GM18870 (cell line): Measurements from ENCODE around the gene ZNHIT6.
"Not testable (repeated sequence)": the region's sequence is repeated elsewhere in the genome, so short reads cannot be mapped to it uniquely, and the experiment has no call there.

Source experiments
- ATAC-seq: cut with Tn5 transposase; IDR thresholded peaks from one replicate; pipeline ENCODE4 v1.9.1; 2021; ENCODE audit warnings: moderate library complexity; ENCODE audit not compliant: unreplicated experiment

The ZNHIT6 gene

DNA sequence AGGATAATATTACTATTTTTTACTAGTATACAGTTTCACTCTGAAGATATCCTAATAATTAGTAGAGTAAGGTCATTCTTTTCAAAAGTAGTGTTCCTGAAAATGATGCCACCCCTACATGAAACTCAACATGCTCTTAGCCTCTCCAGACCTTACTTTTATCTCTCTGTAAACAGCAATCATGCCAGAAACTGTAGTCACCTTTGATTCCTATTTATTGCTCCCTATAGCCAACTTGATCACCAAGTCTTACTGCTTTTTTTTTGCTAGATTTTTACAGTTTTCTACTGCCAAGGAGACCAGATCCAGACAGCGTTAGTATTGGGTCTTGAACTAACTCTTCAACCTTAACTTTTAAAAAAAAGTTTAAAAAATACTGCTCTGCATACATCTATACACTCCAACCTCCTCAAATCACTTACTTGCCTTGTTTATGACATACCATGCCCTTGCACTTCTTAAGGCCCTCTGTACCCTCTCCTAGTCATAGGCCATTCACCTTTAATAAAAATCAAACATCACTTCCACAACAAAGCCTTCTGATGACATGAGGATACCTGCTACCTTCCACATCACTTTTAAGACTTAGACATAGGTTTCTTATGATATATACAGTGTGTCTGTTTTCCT is 36.1 kb downstream of the ZNHIT6 start:
- ATAC-seq = no peak

DNA sequence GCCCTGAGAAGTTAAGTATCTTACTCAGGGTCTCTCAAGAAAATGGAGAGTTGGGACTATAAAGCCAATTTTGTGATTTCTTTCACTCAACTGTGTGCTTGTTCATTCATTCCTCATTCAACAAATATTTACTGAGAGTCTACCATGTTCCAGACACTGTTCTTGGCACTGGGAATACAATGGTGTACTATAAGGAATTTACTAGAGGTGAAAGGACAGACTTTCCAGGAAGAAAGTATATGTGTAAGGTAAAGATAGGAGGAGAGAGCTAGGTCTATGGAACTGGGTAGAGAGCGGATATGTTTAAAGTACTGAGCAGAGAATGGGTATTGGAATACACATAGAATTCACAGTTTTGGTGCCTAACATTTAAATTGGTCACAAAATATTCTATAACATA is 42.3 kb downstream of the ZNHIT6 start:
- no peak for ATAC-seq

DNA sequence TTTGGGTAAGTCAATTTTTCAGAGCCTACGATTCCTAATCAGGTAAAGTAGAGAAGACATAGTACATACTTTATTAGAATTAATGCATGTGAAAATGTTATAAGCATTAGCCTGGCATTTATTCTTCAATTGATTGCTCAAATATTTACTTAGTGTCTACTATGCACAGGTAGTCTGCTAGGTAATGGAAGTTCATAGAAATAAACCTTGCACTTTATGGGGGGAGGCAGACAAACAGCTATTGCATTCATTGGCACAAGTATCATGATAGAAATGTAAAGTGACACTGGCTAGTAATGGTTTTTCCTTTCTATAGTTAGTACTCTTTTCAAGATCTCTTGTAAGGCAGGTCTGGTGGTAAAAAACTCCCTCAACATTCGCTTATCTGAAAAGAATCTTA is 44.9 kb downstream of the ZNHIT6 start:
- ATAC-seq = no peak

DNA sequence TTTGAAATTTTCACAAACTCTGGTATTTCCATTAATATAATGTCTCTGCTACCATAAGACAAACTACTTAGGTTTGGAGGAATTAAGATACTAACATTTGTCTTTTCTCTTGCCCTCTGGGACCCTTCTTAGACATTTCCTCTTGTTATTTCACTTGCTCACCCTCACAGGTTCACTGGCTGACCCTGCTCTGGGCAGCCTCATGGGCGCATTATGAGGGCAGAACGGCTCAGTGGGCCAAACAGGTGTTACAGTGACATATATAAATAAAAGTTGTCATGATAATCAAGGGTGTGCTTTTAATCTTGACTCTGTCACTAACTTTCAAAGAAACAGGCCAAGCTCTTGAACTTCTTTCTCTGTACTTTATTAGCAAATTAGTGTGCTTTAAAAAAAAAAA is 46.5 kb downstream of the ZNHIT6 start:
- no peak for ATAC-seq

DNA sequence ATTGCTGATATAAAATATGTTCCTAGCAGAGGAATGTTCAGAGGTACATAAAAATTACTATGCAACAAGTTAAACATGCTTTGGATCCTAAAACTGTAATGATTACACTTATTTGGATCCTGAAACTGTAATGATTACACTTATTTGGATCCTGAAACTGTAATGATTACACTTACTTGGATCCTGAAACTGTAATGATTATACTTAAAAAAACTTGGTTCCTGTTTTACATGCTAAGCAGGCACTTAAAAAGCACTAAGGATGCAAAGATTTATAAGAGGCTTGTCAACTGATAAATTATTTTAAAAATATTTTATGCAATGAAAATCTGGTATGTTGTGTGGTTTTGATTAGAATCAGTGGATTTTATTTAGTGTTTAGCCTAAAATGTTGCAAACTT is 47.7 kb downstream of the ZNHIT6 start:
- no peak for ATAC-seq

DNA sequence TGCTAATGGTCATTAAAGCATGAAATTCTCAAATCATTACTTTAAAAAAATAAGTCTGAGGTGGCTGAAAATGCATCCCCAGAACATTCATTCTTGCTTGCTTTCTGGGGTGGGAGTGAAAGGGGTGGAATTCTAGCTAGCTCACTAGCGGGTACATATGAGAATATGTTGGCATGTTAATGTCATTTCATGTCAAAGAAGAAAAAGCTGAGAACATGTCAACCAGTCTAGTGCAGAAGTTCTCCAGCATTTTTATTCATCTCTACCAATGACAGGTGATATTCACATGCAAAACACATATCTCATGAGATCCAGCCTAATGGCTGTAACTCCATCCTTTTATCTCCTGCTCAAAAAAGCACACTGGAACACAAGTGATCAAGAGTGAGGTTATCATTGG is 49.1 kb downstream of the ZNHIT6 start:
- ATAC-seq = no peak

DNA sequence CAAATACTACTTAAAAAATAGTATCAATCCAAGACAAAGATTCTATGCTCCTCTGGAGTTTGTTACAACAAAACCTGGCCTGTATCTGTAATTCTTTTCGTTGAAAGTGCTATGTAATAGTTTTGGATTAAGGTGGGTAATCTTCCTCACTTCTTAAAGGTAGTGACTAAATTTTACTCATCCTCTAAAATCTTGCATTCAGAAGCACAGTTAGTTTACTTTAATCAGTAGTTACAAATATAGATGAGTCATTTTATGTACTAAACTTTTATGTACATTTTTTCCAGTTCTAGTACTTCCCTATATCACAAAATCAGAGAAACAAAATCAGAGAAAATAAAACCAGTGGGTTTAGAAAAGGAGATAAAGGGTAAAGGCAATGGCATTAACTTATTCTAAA is 51.3 kb downstream of the ZNHIT6 start:
- no peak for ATAC-seq

DNA sequence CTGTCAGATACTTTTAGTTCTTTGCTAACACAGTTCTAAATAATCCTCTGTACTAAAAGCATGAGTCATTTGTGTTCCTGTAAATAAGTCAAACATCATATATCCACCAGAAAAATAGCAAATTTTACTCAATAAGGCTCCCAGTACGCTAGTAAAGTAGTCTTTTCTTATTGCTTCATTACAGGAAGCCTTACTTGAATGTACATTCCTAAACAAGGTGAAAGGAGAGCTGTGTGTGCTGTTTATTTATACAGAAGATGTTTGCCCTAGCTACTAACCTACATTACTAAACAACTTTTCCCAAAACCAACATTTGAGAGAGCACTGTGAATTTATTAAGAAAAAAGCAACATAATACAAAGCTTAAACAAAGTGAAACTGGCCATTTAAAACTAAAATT is 52.0 kb downstream of the ZNHIT6 start:
- ATAC-seq = no peak

DNA sequence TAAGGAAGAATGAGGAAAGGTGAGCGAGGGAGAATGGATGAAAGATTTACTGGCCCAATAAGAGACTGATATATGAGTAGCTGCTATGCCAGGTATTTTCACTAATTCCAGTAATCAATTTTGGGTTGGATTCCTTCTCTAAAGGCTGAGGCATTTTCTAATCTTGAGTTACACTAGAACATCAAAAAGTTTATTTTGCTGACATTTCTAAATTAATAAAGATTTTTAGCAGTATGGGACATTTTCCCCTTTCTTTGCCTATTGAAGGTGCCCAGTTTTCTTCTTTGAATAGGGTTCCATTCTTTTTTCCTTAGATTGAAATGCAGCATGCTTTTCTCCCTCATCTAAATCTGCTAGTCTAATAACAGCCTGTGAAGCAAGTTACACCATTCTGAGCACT is 52.9 kb downstream of the ZNHIT6 start:
- no peak for ATAC-seq

DNA sequence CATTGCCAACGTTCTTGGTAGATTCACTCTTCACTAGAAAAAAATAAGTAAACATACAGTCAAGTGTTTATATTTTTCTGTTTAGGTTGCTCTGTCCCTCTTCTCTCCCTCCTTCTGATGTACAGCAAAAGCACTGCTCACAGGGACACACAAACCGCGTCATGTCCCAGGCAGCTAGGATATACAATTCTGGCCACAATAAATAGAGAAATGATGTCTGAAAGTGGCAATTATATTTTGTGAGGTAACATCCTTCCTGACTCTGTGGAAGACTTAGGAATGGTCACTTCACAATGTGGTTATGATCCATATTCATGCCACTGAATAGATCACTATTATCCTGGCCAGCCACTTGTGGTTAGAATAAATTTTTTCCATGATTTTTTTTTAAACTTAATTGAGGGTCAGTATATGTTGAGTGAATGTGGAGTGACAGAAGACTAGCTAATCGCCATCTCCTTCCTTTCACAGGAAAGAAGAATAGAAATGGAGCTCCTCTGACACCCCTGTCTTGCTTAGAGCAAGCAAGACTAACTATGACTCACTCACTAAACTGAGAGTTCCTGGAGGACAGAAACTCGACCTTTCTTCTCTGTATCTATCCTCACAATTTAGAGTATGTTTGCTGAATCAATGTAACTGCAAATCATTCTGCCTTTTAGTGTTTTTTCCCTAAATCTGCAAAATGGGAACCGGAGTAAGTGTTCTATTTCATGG is 54.0 kb downstream of the ZNHIT6 start:
- ATAC-seq = no peak

DNA sequence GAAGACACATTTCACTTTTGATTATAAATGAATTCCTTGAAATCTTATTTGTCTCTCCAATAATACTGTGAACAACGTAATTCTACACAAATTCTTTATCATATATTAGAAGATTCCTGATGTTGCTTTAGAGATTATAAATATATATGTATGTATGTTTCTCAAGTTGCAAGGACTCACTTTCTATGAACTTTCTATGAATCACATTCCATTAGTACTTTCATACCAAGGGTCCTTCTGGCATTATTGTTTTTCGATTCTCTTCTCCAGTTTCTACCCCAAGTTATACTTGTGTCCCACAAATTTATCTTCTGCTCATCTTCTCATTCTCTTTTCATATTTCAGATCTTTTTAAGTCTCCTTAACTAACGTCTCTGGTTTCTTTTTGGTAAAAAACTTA is 55.9 kb downstream of the ZNHIT6 start:
- no peak for ATAC-seq

DNA sequence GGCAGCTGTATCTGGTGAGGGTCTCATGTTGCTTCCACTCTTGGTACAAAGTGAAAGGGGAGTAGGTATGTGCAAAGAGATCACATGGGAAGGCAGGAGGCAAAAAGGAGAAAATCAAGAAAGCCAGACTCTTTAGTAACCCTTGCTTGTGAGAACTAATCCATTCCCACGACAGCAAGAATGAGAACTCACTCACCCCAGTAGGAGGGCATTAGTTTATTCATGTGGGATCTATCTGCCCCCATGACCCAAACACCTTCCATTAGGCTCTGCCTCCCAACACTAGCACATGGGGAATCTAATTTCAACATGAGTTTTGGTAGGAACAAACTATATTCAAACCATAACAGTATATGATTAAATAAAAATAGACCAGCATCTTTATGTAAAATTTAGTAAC is 57.6 kb downstream of the ZNHIT6 start:
- no peak for ATAC-seq

DNA sequence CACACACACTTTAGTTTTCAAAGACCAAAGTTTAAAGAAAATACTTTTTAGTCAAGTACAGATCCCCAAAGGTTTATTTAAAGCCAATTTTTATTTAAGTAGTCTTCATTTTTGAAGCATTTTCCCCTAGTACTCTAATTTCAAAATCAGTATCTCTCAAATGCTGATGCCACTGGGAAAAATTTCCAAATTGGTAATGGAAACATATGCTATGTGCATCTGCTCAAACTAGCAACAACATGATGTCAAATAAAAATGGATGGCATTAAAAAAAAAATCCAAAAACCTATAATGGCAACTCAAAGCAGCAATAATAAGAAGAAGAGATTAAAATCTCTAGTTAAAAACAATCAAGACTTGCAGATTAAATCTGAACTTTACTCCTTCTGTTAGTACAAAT is 58.6 kb downstream of the ZNHIT6 start:
- no peak for ATAC-seq

DNA sequence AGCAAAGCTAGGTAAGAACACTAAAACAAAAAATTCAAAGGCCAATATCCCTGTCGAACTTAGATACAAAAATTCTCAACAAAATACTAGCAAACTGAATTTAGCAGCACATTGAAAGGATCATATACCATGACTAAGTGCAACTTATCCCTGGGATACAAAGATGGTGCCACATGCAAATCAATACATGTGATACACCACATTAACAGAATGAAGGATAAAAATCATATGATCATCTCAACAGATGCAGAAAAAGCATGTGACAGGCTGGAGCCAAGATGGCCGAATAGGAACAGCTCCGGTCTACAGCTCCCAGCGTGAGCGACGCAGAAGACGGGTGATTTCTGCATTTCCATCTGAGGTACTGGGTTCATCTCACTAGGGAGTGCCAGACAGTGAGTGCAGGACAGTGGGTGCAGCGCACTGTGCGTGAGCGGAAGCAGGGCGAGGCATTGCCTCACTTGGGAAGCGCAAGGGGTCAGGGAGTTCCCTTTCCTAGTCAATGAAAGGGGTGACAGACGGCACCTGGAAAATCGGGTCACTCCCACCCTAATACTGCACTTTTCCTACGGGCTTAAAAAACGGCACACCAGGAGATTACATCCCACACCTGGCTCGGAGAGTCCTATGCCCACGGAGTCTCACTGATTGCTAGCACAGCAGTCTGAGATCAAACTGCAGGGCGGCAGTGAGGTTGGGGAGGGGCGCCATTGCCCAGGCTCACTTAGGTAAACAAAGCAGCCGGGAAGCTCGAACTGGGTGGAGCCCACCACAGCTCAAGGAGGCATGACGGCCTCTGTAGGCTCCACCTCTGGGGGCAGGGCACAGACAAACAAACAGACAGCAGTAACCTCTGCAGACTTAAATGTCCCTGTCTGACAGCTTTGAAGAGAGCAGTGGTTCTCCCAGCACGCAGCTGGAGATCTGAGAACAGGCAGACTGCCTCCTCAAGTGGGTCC is 66.4 kb downstream of the ZNHIT6 start:
- ATAC-seq = not testable (repeated sequence)

DNA sequence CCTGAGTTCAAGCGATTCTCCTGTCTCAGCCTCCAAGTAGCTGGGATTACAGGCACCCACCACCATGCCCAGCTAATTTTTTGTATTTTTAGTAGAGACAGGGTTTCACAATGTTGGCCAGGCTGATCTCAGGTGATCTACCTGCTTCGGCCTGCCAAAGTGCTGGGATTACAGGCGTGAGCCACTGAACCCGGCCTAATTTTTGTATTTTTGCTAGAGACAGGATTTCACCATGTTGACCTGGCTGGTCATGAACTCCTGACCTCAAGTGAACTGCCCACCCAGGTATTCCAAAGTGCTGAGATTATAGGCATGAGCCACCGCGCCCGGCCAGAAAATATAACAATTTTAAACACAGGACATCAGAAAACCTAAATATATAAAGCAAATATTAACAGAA is 68.3 kb downstream of the ZNHIT6 start:
- not testable (repeated sequence) for ATAC-seq

DNA sequence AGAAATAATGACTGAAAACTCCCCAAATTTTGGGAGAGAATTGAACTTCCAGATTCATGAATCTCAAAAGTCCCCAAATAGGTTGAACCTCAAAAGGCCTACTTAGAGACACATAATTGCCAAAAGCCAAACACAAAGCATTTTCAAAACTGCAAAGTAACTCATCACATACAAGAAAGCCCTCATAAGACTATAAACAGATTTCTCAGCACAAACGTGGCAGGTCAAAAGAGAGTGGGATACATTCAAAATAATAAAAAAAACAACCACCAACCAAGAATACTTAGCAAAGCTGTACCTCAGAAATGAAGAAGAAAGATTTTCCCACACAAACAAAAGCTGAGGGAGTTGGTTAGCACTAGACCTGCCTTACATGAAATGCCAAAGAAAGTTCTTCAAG is 69.8 kb downstream of the ZNHIT6 start:
- ATAC-seq = no peak

DNA sequence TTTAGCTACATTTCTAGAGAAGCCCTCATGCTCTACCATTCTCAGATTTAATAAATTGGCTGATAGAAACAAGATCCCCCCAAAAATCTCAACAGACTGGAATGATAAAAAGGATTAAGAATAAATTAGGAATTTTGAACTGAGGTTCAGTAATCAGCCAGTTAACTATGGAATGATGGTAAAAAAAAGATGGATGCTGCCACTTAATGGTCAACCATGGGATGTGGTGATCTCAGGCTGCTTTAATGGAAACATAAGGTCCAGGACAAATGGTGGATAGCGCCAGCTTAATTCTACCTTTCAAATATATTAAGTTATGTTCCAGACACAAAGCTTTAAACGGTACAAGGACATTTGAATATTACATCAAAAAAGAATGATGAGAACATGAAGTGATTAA is 77.7 kb downstream of the ZNHIT6 start:
- ATAC-seq = no peak

DNA sequence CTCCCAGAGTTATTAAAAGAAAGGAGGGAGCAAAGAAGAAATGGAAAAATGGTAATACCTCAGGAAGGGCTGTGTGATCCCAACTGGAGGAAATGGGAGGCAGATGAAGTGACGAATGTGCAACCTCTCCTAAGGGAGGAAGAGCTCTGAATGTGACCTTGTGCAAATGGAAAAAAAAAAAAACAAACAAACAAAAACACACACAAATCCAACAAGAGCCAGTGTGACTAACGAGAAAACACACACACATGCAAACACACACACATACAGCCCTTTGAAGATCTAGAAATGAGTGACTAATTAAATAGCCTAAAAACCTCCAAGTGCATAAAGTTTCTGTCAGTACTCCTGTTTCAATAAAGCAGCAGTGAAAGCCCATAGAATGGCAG is 78.7 kb downstream of the ZNHIT6 start:
- ATAC-seq = no peak

DNA sequence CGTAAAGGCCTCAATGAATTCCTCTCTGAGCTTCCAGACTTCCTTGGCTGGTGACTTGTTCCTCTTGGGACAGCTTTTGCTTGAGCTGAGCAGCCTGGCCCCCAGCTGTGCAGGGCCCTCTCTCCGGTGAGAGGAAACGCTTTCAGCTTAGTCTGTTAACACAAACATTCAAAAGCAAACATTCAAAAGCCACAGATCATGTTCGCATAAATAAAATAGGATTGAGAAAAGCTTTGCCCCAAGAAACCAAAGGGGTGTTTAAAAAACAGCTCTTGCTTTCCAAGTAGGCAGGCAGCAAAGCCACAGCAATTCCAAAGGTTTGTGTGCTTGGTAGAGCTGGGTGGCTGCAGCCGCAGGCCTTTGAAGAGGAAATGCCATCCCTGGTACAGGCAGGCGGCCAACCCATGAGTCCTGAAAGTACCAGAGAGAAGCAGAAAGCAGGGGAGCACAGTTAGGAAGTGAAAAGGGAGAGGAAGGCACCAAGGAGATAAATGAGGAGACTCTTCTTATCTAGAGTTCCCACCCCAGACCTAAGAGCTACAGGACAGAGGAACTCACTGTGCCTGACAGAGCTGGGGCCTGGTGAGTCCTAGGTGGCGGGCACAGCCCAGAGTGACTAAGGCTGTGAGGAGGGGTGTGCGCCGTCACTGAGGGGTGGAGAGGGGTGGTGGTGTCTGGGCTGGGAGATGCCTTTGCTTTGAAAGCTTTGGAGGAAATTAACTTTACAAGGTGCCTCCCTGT is 79.3 kb downstream of the ZNHIT6 start:
- no peak for ATAC-seq

DNA sequence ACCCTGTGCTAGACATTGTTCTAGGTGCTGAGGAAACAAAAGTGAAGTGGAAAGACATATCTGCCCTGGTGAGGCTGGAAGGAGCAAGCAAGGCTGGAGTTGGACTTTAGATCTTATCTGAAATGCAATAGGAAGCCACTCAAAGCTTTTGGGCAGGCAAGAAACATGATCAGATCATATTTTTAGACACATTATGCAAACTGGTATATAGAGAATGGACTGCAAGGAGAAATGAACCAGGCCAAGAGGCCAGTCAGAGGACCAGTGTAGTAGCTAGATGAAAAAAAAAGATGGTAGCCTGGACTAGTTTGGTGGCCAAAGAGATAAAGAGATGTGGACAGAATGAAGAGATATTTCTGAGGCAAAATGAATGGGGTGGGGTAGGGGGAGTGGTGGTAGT is 81.4 kb downstream of the ZNHIT6 start:
- ATAC-seq = no peak

DNA sequence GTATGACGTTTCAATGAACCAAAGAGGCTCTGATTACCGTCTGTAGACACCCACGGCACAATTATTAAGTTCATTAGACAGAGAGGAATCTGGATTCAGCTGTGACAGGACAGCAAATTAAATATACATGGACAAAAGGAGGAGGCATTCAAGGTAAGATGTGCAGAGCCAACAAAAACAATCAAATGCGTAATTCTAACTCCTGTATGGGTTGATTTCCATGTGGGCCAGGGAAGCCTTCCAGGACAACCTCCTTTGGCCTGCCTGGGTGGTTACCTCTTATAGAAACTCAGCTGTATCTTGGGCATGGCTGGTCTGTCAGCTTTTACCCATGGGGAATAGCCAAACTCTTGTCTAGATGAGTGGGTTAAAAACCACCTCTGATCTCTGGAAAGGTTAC is 83.9 kb downstream of the ZNHIT6 start:
- no peak for ATAC-seq
